Activated T-cell treated with anti-CD3 and anti-CD28 coated beads, Interleukin-2, amount 50 U/mL, for 72 hours (primary cell): ENCODE measurements around the gene SMIM1. TPM values are rescaled to one million over a fixed set of nuclear protein-coding genes. Genes with fewer than 3 reads are reported as not detected.
A peak's percentile ranks its signal among the peaks of the same experiment; 100 is the strongest.

Experiments
- ATAC-seq, 2 donors: fragments of 150-1000 bp; cut with Tn5 transposase; replicated peaks in 1 of 2; 2 replicates each; pipeline ENCODE4 v1.10.0; 2021; ENCODE audit warnings: moderate library complexity in 2 of 2, mild to moderate bottlenecking in 1 of 2
- DNase-seq, 2 donors: peaks; one replicate each; pipeline ENCODE4 v3.0.0; 2021 to 2022; ENCODE audit warnings: mixed read lengths in 1 of 2
- H3K27ac Mint-ChIP-seq: one replicate; pipeline ENCODE4 v1.8.0; 2022; ENCODE audit warnings: mild to moderate bottlenecking, moderate library complexity, mixed read lengths
- H3K27me3 Mint-ChIP-seq: one replicate; pipeline ENCODE4 v1.8.0; 2022; ENCODE audit warnings: low read depth, mixed read lengths
- H3K36me3 Mint-ChIP-seq, 2 donors: one replicate each; pipeline ENCODE4 v1.8.0; 2022; ENCODE audit warnings: mixed read lengths in 2 of 2, mild to moderate bottlenecking in 1 of 2; ENCODE audit not compliant: insufficient read depth in 2 of 2
- H3K4me1 Mint-ChIP-seq: one replicate; pipeline ENCODE4 v1.8.0; 2022; ENCODE audit warnings: low read depth, mixed read lengths
- H3K4me3 Mint-ChIP-seq, 2 donors: one replicate each; pipeline ENCODE4 v1.8.0; 2022; ENCODE audit warnings: mild to moderate bottlenecking in 2 of 2, mixed read lengths in 2 of 2, moderate library complexity in 2 of 2
- H3K9me3 Mint-ChIP-seq, 2 donors: one replicate each; pipeline ENCODE4 v1.8.0; 2022; ENCODE audit warnings: mixed read lengths in 2 of 2
- total RNA-seq, 2 donors: library from RNA; stranded (reverse); gene quantifications; one replicate each; pipeline ENCODE4 v1.2.3, GENCODE V29; 2022

Gene SMIM1
- total RNA-seq, 2 donors from 2014 or later, result 2.5 to 3.4 TPM

DNA sequence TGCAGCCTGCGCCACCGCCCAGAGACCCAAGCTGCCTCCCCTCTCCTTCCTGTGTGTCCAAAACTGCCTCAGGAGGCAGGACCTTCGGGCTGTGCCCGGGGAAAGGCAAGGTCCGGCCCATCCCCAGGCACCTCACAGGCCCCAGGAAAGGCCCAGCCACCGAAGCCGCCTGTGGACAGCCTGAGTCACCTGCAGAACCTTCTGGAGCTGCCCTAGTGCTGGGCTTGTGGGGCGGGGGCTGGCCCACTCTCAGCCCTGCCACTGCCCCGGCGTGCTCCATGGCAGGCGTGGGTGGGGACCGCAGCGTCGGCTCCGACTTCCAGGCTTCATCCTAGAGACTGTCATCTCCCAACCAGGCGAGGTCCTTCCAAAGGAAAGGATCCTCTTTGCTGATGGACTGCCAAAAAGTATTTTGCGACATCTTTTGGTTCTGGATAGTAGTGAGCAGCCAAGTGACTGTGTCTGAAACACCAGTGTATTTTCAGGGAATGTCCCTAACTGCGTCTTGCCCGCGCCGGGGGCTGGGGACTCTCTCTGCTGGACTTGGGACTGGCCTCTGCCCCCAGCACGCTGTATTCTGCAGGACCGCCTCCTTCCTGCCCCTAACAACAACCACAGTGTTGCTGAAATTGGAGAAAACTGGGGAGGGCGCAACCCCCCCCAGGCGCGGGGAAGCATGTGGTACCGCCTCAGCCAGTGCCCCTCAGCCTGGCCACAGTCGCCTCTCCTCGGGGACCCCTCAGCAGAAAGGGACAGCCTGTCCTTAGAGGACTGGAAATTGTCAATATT lies 39.3 kb upstream of the SMIM1 start:
- Mint-ChIP-seq H3K27ac (no peak overlapping the region), H3K4me3 (no peak overlapping the region), H3K27me3 (peaks cover 8% of the 10 kb centered on the region), H3K9me3 (no peaks in the 10 kb centered on the region), H3K36me3 (peaks cover 0 to 3% of the 10 kb centered on the region in 2 donors), H3K4me1 (no peaks in the 10 kb centered on the region)
- ATAC-seq (no peak), DNase-seq (no peak)

DNA sequence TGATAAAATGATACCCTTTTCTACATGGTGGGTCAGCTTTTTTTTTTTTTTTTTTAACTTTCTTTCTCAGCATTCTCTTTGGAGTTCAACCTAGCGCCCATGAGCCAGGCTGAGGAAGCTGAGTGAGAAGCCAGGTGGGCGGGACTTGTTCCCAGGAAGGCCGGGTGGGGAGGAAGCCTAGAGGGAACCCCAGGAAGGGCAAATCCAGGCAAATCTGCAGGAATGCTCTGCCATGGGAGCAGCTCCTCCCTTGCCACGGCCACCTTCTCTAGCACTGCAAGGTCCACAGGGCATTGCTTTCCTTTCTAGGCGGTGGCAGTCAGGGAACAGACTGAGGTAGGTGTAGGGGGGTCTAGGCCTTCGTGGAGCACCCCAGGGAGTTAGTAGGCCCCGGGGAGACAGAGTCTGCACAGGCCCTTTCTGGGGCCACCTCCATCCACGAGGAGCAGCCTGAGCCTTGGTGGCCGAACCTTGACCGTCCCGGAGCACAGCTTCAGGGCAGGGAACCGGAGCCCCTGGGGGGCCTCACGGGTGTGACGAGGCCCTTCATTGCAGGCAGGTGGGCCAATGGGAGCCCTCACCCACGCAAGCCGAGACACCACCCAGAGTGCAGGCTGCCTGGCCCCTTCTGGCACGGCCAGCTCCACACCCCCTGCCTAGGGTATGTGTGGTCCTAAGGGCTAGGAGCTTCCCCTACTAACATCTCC lies 38.5 kb upstream of the SMIM1 start:
- Mint-ChIP-seq H3K4me3 (no peak overlapping the region), H3K9me3 (no peaks in the 10 kb centered on the region), H3K36me3 (peaks cover 0 to 3% of the 10 kb centered on the region in 2 donors), H3K4me1 (no peaks in the 10 kb centered on the region), H3K27ac (no peak overlapping the region), H3K27me3 (peaks cover 2% of the 10 kb centered on the region)
- no peak for DNase-seq
- ATAC-seq, result no peak

DNA sequence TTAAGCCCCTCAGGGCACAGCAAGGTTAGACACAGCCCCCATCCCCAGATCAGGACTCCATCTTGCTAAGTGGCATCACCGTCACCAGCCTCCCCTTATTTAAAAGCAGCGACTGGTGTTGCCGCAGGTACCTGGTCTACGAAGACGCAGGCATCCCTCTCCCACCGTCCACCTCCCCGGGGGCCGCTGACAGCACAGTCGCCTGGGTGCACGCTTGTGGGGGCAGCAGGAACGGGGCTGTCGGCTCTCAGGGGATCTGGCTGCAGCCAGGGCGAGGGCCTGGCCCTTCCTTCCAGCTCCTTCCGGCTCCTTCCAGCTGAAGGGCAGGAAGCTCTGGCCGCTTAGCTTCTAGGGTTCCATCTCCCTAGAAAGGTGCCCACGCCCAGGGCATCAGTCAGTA lies 37.9 kb upstream of the SMIM1 start:
- Mint-ChIP-seq H3K4me3 (no peak overlapping the region), H3K9me3 (no peaks in the 10 kb centered on the region), H3K27ac (no peak overlapping the region), H3K4me1 (no peaks in the 10 kb centered on the region), H3K36me3 (peaks cover 0 to 3% of the 10 kb centered on the region in 2 donors), H3K27me3 (no peaks in the 10 kb centered on the region)
- DNase-seq (no peak), ATAC-seq (no peak)

DNA sequence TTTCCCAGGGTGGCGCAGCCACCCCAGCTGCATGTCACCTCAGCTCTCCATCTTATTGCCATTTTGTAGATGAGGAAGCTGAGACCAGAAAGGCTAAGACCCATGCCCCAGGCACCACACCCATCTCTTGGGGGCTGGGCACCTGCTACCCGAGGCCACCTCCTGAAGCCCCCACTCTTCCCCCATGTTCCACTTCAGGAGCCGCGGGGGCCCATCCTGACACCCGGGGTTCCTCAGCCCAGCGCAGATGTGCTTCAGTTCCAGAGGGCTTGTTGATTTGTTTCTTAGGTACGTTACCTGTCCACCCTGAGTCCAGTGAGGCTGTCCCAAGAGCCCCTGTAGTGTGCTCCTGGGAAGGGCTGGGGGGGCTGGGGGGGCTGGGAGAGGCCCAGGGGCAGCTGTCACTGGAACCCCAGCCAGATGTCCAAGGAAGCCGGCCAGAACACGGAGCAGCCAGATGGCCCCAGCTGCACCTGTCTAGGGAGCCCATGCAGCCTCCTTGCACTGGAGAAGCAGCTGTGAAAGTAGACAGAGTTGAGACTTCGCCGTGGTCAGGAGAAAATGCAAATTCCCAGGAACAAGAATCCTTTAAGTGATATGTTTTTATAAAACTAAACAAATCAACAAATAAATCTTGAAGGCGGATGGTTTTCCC lies 37.4 kb upstream of the SMIM1 start:
- H3K27ac Mint-ChIP-seq, result no peak overlapping the region
- DNase-seq, result no peak
- ATAC-seq, result no peak
- no peaks in the 10 kb centered on the region for H3K9me3 Mint-ChIP-seq
- no peaks in the 10 kb centered on the region for H3K27me3 Mint-ChIP-seq
- no peak overlapping the region for H3K4me3 Mint-ChIP-seq
- peaks cover 0 to 3% of the 10 kb centered on the region in 2 donors for H3K36me3 Mint-ChIP-seq
- no peaks in the 10 kb centered on the region for H3K4me1 Mint-ChIP-seq

DNA sequence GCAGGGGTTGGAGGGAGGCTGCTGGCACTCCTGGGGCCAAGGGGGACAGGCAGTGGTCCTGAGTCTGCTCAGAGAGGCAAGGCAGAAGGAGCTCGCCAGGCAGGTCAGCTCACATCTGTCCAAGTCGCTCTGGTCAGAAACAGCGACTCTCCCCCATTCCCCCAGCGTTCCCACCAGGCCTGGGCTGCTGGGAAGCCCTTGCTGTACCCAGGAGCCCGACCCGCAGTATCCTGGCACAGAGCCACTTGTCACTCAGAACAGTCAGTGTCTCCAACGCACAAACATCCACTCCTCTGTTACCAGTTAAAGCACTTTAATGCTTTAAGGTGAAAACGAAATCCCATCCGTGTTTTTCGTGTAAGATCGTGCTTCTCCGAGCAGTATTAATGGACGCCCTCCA lies 36.9 kb upstream of the SMIM1 start:
- H3K36me3 Mint-ChIP-seq, result peaks cover 0 to 3% of the 10 kb centered on the region in 2 donors
- no peak overlapping the region for H3K27ac Mint-ChIP-seq

DNA sequence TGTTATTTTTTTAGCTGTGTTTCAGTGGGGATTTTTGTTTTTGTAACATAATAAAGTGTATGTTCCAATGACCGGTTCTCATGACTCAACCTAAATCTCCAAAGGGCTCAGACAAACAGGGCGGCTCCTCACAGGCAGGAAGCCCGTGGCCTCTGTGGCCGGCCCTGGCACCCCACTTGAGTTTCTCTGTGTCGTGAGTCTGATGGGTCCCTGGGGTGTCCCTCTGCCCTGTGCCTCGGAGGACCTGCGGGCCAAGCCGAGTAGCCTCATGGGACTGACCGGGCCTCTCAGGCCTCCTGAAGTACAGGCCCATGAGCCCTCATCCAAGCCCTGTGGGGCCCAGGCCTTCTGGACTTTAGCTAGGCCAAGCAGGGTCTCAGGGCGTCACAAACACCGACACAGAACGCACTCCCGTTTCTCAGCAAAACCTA lies 36.4 kb upstream of the SMIM1 start:
- H3K4me3 Mint-ChIP-seq, result no peak overlapping the region
- no peak for DNase-seq
- H3K27ac Mint-ChIP-seq, result no peak overlapping the region
- no peaks in the 10 kb centered on the region for H3K9me3 Mint-ChIP-seq
- peaks cover 0 to 3% of the 10 kb centered on the region in 2 donors for H3K36me3 Mint-ChIP-seq
- no peak for ATAC-seq
- no peaks in the 10 kb centered on the region for H3K27me3 Mint-ChIP-seq
- no peaks in the 10 kb centered on the region for H3K4me1 Mint-ChIP-seq

More for the DNA sequence above, 36.9 kb upstream of the SMIM1 start:
- no peaks in the 10 kb centered on the region for H3K27me3 Mint-ChIP-seq
- no peaks in the 10 kb centered on the region for H3K4me1 Mint-ChIP-seq
- no peak for DNase-seq
- ATAC-seq, result no peak
- H3K9me3 Mint-ChIP-seq, result no peaks in the 10 kb centered on the region
- H3K4me3 Mint-ChIP-seq, result no peak overlapping the region

DNA sequence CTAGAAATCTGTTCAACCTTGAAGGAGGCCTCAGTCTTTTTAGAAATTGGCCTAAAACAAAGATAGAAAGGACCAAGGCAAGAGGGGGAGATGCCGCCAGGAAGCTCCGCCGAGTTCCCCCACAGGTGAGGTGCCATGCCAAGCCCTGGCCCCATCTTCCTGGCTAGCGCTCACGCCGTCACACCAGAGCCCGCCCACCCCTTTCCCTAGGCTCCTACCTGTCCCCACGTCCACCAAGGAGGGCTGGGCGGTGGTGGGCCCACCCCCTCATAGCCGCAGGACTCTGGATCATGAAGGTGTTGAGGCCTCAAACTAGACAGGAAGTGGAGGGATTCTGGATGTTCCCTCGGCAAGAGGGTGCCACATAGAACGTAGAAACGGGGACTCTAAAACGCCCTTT lies 35.8 kb upstream of the SMIM1 start:
- no peak overlapping the region for H3K4me3 Mint-ChIP-seq
- ATAC-seq (no peak), DNase-seq (no peak)
- H3K9me3 Mint-ChIP-seq, result no peaks in the 10 kb centered on the region
- no peak overlapping the region for H3K27ac Mint-ChIP-seq
- peaks cover 0 to 7% of the 10 kb centered on the region in 2 donors for H3K36me3 Mint-ChIP-seq
- no peaks in the 10 kb centered on the region for H3K4me1 Mint-ChIP-seq
- H3K27me3 Mint-ChIP-seq, result no peaks in the 10 kb centered on the region

- peaks cover 0 to 7% of the 10 kb centered on the region in 2 donors for H3K36me3 Mint-ChIP-seq
- no peak for ATAC-seq
- DNase-seq, result no peak
- H3K4me1 Mint-ChIP-seq, result peaks cover 10% of the 10 kb centered on the region
- H3K9me3 Mint-ChIP-seq, result no peaks in the 10 kb centered on the region
- no peaks in the 10 kb centered on the region for H3K27me3 Mint-ChIP-seq
- no peak overlapping the region for H3K4me3 Mint-ChIP-seq
- no peak overlapping the region for H3K27ac Mint-ChIP-seq
Measured at GRCh38 chr1:3738943-3739342, 33.6 kb upstream of the SMIM1 start.

- no peak for DNase-seq
- Mint-ChIP-seq H3K27me3 (no peaks in the 10 kb centered on the region), H3K9me3 (no peaks in the 10 kb centered on the region), H3K4me3 (no peak overlapping the region), H3K36me3 (peaks cover 0 to 7% of the 10 kb centered on the region in 2 donors), H3K27ac (no peak overlapping the region), H3K4me1 (peaks cover 18% of the 10 kb centered on the region)
- no peak for ATAC-seq
Measured at GRCh38 chr1:3740042-3740441, 32.5 kb upstream of the SMIM1 start.

GRCh38 chr1:3740752-3741151 lies 31.8 kb upstream of the SMIM1 start:
- Mint-ChIP-seq H3K9me3 (no peaks in the 10 kb centered on the region), H3K27me3 (no peaks in the 10 kb centered on the region), H3K27ac (peak overlapping the region; percentile 38), H3K4me3 (no peak overlapping the region), H3K36me3 (peaks cover 0 to 7% of the 10 kb centered on the region in 2 donors), H3K4me1 (peaks cover 25% of the 10 kb centered on the region)
- ATAC-seq, result no peak
- DNase-seq, result no peak

- Mint-ChIP-seq H3K27me3 (no peaks in the 10 kb centered on the region), H3K9me3 (no peaks in the 10 kb centered on the region), H3K4me1 (peaks cover 32% of the 10 kb centered on the region), H3K27ac (no peak overlapping the region), H3K36me3 (peaks cover 0 to 4% of the 10 kb centered on the region in 2 donors), H3K4me3 (no peak overlapping the region)
- no peak for DNase-seq
- no peak for ATAC-seq
Measured at GRCh38 chr1:3741566-3742438, 30.7 kb upstream of the SMIM1 start.

DNA sequence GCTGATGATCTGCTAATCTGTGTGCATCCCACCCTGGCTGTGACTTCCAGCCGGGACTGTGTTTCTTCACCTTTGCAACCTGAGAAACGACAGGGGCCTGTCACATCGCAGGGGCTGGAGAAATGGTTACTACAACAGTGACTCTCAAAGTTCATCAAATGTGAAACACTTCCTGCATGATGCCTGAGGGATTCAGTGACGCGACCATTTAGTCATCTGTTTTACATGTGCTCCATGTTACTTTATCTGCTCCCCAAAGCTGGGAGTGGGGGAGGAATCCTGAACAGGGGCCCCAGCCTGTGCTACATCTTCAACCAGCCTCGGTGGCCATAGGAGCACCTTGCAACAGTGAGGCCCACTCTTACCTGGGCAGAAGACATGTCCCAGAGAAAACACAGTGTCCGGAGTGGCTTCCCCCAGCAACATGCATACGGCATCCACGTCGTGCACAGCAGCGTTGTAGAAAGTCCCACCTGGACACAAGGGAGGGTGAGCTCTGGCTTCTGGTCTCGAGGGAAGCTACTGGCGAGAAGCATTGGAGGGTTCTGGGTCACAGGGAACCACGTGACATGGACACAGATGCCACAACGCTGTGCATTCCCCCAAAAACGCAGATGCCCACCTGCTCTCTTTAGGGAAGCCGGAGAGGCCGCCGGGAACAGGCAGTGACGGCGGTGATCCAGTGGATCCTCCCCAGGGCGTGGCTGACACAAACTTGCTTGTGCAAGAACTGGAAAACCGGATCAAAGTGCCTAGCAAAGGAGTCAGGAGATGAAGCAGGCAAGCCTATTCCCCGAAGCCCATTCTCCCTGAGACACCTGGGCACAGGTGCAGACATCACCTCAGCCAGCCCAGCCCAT lies 29.9 kb upstream of the SMIM1 start:
- Mint-ChIP-seq H3K9me3 (no peaks in the 10 kb centered on the region), H3K27ac (no peak overlapping the region), H3K4me3 (no peak overlapping the region), H3K36me3 (peaks cover 0 to 4% of the 10 kb centered on the region in 2 donors), H3K27me3 (no peaks in the 10 kb centered on the region), H3K4me1 (peaks cover 35% of the 10 kb centered on the region)
- no peak for ATAC-seq
- no peak for DNase-seq
